C4-2B (cell line): Measurements from ENCODE around the gene PLIN4.

Source experiments
- CTCF ChIP-seq: fragments of 450-650 bp; conservative IDR thresholded peaks from 2 replicates; pipeline ENCODE4 v1.5.1; 2017; ENCODE audit warnings: mild to moderate bottlenecking
- ZFX ChIP-seq: fragments of 450-650 bp; IDR thresholded peaks from 2 replicates; pipeline ENCODE4 v1.6.1; 2017

GRCh38 chr19:4543842-4544647 is 25.8 kb upstream of the PLIN4 start:
- TF ChIP-seq CTCF (no peak), ZFX (no peak)
